HK-2 (cell line): Measurements from ENCODE around the gene WNT10A.
"Not testable (repeated sequence)": the region's sequence is repeated elsewhere in the genome, so short reads cannot be mapped to it uniquely, and the experiment has no call there.

Experiments
- DNase-seq: peaks from one replicate; pipeline ENCODE4 v3.0.0-alpha.2; 2018; ENCODE audit not compliant: unreplicated experiment

WNT10A gene

GRCh38 chr2:218931751-218932150 lies 51.1 kb downstream of the WNT10A start:
- DNase-seq, result not testable (repeated sequence)
